ENCODE data around the gene HIKESHI.

The HIKESHI gene

GRCh38 chr11:86302092-86302793, at the start of gene HIKESHI:
HIKESHI (plus strand) TSS chr11:86302240; CDS start chr11:86302449, 209 bp downstream.
- TF ChIP-seq, protein P1, sequence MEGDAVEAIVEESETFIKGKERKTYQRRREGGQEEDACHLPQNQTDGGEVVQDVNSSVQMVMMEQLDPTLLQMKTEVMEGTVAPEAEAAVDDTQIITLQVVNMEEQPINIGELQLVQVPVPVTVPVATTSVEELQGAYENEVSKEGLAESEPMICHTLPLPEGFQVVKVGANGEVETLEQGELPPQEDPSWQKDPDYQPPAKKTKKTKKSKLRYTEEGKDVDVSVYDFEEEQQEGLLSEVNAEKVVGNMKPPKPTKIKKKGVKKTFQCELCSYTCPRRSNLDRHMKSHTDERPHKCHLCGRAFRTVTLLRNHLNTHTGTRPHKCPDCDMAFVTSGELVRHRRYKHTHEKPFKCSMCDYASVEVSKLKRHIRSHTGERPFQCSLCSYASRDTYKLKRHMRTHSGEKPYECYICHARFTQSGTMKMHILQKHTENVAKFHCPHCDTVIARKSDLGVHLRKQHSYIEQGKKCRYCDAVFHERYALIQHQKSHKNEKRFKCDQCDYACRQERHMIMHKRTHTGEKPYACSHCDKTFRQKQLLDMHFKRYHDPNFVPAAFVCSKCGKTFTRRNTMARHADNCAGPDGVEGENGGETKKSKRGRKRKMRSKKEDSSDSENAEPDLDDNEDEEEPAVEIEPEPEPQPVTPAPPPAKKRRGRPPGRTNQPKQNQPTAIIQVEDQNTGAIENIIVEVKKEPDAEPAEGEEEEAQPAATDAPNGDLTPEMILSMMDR (conservative IDR thresholded peaks at IDR 0.05; ENCODE audit: low read depth, low read length), result peak; percentile 10
- peak; percentile 98 for DNase-seq (ENCODE audit: low read depth)
- H3K4me3 ChIP-seq (ENCODE audit: low read depth, low read length), result peak within 1 kb of the TSS; percentile 87

GRCh38 chr11:86255896-86256295, 46.1 kb upstream of the HIKESHI start:
- no peak for DNase-seq (ENCODE audit: low read depth)
- TF ChIP-seq, protein P1 (conservative IDR thresholded peaks at IDR 0.05; ENCODE audit: low read depth, low read length), result no peak
- H3K4me3 ChIP-seq (ENCODE audit: low read depth, low read length), result no peak overlapping the region

DNA sequence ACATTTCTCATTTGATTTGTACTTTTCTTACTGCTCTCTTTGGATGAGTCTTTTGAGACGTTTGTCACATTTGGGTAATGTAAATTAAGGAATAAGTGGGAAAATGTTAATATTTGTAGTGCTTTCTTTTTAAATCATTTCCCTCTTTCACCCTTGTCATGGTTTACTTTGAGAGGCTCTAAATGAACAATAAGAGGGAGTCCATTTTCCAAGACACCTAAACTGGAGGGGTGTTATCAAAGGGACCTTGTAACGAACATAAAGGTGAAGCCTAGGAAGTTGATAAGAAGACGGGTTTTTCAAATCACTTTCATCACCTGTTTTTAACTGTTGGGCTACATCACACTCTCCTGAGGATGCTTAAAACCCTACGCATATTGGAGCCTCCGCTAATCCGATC, 45.4 kb upstream of the HIKESHI start:
- TF ChIP-seq, protein P1 (conservative IDR thresholded peaks at IDR 0.05; ENCODE audit: low read depth, low read length), result no peak
- no peak overlapping the region for H3K4me3 ChIP-seq (ENCODE audit: low read depth, low read length)
- DNase-seq (ENCODE audit: low read depth), result no peak

DNA sequence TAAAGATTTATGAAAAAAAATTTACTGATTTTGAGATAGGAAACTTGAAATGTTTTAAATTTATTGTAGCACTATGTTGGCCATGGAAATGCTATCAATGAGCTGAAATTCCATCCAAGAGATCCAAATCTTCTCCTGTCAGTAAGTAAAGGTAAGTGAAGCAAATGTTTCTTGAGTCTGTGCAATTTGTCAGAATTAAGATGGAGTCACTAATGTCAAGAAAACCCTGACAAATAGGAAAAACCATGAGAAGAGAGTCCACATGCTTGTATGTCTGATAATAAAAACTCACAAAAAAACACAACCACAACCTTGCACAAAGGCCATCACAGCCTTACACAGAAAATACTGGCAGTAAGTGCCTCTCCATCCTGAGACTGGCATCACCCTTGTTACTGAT, 44.6 kb upstream of the HIKESHI start:
- H3K4me3 ChIP-seq (ENCODE audit: low read depth, low read length), result no peak overlapping the region
- DNase-seq (ENCODE audit: low read depth), result no peak
- TF ChIP-seq, protein P1 (conservative IDR thresholded peaks at IDR 0.05; ENCODE audit: low read depth, low read length), result no peak

- TF ChIP-seq, protein P1 (conservative IDR thresholded peaks at IDR 0.05; ENCODE audit: low read depth, low read length), result no peak
- H3K4me3 ChIP-seq (ENCODE audit: low read depth, low read length), result no peak overlapping the region
- no peak for DNase-seq (ENCODE audit: low read depth)
Observed at GRCh38 chr11:86259730-86260129, 42.3 kb upstream of the HIKESHI start.

GRCh38 chr11:86261328-86261727, 40.7 kb upstream of the HIKESHI start:
- no peak overlapping the region for H3K4me3 ChIP-seq (ENCODE audit: low read depth, low read length)
- TF ChIP-seq, protein P1 (conservative IDR thresholded peaks at IDR 0.05; ENCODE audit: low read depth, low read length), result no peak
- DNase-seq (ENCODE audit: low read depth), result no peak

DNA sequence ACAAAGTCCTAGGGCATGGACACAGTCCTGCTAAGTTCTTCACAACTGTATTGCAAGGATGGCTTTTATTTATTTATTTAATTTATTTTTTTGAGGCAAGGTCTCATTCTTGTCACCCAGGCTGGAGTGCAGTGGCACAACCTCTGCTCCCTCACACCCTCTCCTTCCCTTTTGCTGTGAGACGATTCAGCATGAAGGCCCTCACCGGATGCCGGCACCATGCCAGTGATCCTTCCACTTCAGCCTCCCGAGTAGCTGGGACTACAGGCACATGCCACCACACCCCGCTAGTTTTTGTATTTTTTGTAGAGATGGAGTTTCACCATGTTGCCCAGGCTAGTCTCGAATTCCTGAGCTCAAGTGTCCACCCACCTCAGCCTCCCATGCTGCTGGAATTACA, 39.7 kb upstream of the HIKESHI start:
- no peak for DNase-seq (ENCODE audit: low read depth)
- TF ChIP-seq, protein P1 (conservative IDR thresholded peaks at IDR 0.05; ENCODE audit: low read depth, low read length), result no peak
- H3K4me3 ChIP-seq (ENCODE audit: low read depth, low read length), result no peak overlapping the region
